ENCODE data around the gene SLC35C1. TPM values are rescaled to one million over a fixed set of nuclear protein-coding genes. Genes with fewer than 3 reads are reported as not detected.

Gene SLC35C1
- total and polyA plus RNA-seq, 2 donors (not counting 3 experiments of a cell fraction or from before 2014, with no cell fraction given): 8.5 to 19.8 TPM

GRCh38 chr11:45860764-45861510, 56.0 kb downstream of the SLC35C1 start:
- no TSS peak for BruUV-seq (replicated peaks)
- Histone ChIP-seq H3K27ac (ENCODE audit: insufficient read depth, low read depth, low read length) (no peak overlapping the region), H3K9ac (replicated peaks; ENCODE audit: extremely low read depth, insufficient read depth, low read length) (no peak overlapping the region), H4K20me1 (replicated peaks; ENCODE audit: control insufficient read depth, extremely low read depth, insufficient read depth, low read length) (no peaks in the 10 kb centered on the region), H3K9me3 (replicated peaks; ENCODE audit: control insufficient read depth, insufficient read depth, low read length) (no peaks in the 10 kb centered on the region), H3K27me3 (ENCODE audit: control insufficient read depth in 2 of 2, insufficient read depth in 2 of 2, low read length in 2 of 2) (no peaks in the 10 kb centered on the region), H3K36me3 (ENCODE audit: control insufficient read depth in 2 of 2, extremely low read depth in 1 of 2, insufficient read depth in 2 of 2, low read length in 2 of 2) (peaks cover 0 to 17% of the 10 kb centered on the region in 2 experiments), H3K4me1 (ENCODE audit: control insufficient read depth, extremely low read depth, insufficient read depth, low read length) (peaks cover 28% of the 10 kb centered on the region), H3K9me1 (replicated peaks; ENCODE audit: control insufficient read depth, extremely low read depth, insufficient read depth, low read length) (no peaks in the 10 kb centered on the region), H3K4me3 (replicated peaks in 1 of 3; ENCODE audit: insufficient read depth in 1 of 3, low read depth in 1 of 3, low read length in 3 of 3) (no peak overlapping the region), H3K4me2 (ENCODE audit: insufficient read depth, low read length) (no peak overlapping the region), H3K79me2 (ENCODE audit: control insufficient read depth, insufficient read depth, low read length) (no peaks in the 10 kb centered on the region), H2AFZ (ENCODE audit: low read depth, low read length) (no peak overlapping the region)
- TF ChIP-seq POLR2A (IDR thresholded peaks at IDR 0.05; ENCODE audit: low read depth, low read length) (no peak), GATA2 (IDR thresholded peaks at IDR 0.05; ENCODE audit: insufficient read depth, insufficient read length, low read depth, low read length) (no peak), POLR2AphosphoS5 (IDR thresholded peaks at IDR 0.05; ENCODE audit: insufficient read depth, low read depth, low read length) (no peak), JUN (IDR thresholded peaks at IDR 0.05; ENCODE audit: borderline replicate concordance, insufficient read depth, insufficient read length, low read depth) (no peak), FOS (IDR thresholded peaks at IDR 0.05; ENCODE audit: borderline replicate concordance, insufficient read depth, low read length) (no peak), CTCF (IDR thresholded peaks at IDR 0.05; ENCODE audit: extremely low read depth in 1 of 2, insufficient read depth in 1 of 2, low read depth in 1 of 2, low read length in 2 of 2) (no peak), MAX (IDR thresholded peaks at IDR 0.05; ENCODE audit: insufficient read depth, insufficient read length) (no peak), EZH2 (IDR thresholded peaks at IDR 0.05; ENCODE audit: borderline replicate concordance, low read depth, low read length, severe bottlenecking) (no peak), MYC (IDR thresholded peaks at IDR 0.05; ENCODE audit: low read depth, low read length) (no peak)
- no peak for DNase-seq (ENCODE audit: low read depth, low spot score)
- intact Hi-C loops (cut with micrococcal nuclease): no loop called here
- dilution Hi-C loops (cut with MboI; ENCODE audit: extremely low pct_ligation_motif_present, low sequenced_read_pairs): no loop called here
- FAIRE-seq: no peak
- ChIA-PET CTCF (interaction anchor here (1.3 to 1.7 kb wide), 3 partner anchors 10 to 12 kb away, joined by 3 to 5 read pairs (median 5); no protein-coding TSS in a partner anchor), POLR2A (interaction anchor here (0.6 to 1.1 kb wide), 2 partner anchors 14 to 20 kb away, joined by 3 to 4 read pairs; no protein-coding TSS in a partner anchor)

Other genes with a start within 250 kb of the SLC35C1 start
- gene CHST1, start 139.5 kb upstream of the SLC35C1 start, total RNA-seq: 40.5 and 71.2 TPM in 2 replicates
- gene CHST1, start 139.5 kb upstream of the SLC35C1 start, polyA plus RNA-seq: 12.6 and 18.6 TPM in 2 replicates
- gene CRY2, start 42.3 kb downstream of the SLC35C1 start, total RNA-seq: 8.8 and 11.7 TPM in 2 replicates
- gene CRY2, start 42.3 kb downstream of the SLC35C1 start, polyA plus RNA-seq: 7.1 and 7.7 TPM in 2 replicates
- gene MAPK8IP1, start 80.5 kb downstream of the SLC35C1 start, total RNA-seq: 4.8 and 5.3 TPM in 2 replicates
- 4.1 and 6.8 TPM in 2 replicates for gene MAPK8IP1, start 80.5 kb downstream of the SLC35C1 start, polyA plus RNA-seq
- 1.1 and 1.4 TPM in 2 replicates for gene FREY1, start 102.1 kb downstream of the SLC35C1 start, total RNA-seq
- gene FREY1, start 102.1 kb downstream of the SLC35C1 start, polyA plus RNA-seq: 0.53 and 0.84 TPM in 2 replicates
- gene PEX16, start 112.7 kb downstream of the SLC35C1 start, total RNA-seq: 25.7 and 27.4 TPM in 2 replicates
- 32.2 and 36.8 TPM in 2 replicates for gene PEX16, start 112.7 kb downstream of the SLC35C1 start, polyA plus RNA-seq
- gene LARGE2, start 117.5 kb downstream of the SLC35C1 start, total RNA-seq: not detected in 2 replicates
- gene LARGE2, start 117.5 kb downstream of the SLC35C1 start, polyA plus RNA-seq: 0.06 and 0.10 TPM in 2 replicates